Measurements from ENCODE around the gene ANP32A. TPM values are rescaled to one million over a fixed set of nuclear protein-coding genes. Genes with fewer than 3 reads are reported as not detected.
A peak's percentile ranks its signal among the peaks of the same experiment; 100 is the strongest.
"Not testable (repeated sequence)": the region's sequence is repeated elsewhere in the genome, so short reads cannot be mapped to it uniquely, and the experiment has no call there.

ANP32A gene
- 46.2 TPM for total RNA-seq (ENCODE audit: insufficient read depth, low replicate concordance)

DNA sequence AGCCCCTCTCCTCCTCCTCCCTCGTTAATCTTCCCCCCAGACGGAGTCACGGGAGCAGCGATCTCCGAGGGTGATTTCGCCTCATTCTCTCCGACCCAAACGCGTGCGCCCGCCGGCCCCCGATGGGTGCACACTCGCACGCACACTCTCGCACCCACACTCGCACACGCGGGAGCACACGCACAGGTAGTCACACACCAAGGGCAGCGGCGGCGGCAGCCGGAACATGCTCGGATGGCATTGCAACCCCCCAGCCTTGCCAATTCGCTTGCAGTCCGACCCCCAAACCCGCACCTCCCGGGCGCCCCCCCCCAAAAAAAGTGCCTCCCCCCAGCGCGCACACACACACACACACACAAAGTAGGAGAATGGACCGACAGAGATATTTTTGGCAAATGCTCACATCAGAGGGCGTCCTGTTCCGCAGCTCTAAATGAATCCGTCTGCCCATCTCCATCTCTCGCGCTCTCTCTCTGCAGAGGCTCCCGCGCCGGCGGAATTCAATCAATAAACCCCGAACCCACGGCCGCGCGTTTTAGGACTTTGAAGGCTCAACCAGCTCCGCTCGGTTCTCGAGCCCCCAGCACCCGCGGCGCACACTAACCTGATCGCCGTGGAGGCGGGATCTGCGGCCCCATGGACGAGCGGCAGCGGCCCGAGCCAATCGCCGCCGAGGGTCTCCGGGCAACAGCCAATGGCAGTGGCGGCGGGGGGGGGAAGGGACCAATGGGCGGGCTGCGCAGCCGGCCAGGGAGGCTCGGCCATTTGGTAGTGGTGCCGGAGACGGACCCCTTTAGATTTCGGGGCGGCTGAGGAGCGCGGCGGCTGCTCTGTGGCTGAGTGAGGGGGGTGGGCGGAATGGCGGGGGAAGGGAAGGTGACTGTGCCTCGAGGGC lies at the start of gene ANP32A:
Gene ANP32A (minus strand): TSS at position 601 of the 895 bp plus-strand sequence. CDS start 144 bp downstream, at position 457.
- DNase-seq (ENCODE audit: low spot score), result peak; percentile 97

DNA sequence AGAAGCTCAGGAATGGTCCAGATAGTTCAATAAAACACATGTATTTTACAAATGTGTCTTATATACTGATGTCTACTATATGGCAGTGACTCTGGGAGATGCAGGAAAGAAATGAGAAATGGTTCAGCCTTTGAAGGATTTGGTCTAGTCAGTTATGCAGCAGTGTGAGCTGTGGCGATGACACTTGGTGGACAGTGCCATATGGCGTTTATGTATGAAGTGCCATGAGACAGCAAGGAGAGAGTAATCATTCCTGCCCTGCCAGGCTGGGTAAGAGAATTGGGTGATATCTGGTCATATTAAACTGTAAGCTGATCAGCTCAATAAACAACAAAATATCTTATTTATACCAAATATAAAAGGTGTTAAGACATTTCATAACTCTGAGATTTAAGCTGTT lies 47.6 kb upstream of the ANP32A start:
- DNase-seq (ENCODE audit: low spot score), result no peak

DNA sequence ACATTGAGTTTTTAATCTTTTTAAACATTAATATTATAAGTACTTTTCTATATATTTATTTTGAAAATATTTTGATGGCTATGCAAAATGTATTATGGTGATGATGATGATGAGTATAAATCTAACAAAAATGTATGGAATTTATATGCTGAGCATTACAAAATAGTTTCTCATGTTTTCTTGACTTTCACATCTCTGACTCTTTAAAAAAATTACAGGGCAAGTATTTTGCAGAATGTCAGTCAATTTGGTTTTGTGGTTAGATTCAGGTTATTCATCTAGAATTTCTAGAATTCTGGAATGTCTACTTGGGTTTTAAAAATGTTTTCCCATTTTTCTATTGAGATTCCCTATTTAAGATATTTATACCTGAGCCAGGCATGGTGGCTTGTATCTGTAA lies 41.7 kb upstream of the ANP32A start:
- no peak for DNase-seq (ENCODE audit: low spot score)

DNA sequence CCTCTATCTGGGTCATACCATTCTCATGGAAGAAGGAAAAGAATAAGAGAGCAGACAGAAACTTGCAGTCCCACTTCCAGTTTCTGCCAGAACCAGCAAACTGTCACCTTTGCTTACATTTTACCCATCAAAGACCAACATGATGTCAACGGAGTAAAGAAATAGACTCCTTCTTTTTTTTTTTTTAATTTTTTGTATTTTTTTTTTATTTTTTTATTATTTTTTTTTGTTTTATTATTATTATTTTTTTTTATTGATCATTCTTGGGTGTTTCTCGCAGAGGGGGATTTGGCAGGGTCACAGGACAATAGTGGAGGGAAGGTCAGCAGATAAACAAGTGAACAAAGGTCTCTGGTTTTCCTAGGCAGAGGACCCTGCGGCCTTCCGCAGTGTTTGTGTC lies 38.0 kb upstream of the ANP32A start:
- DNase-seq (ENCODE audit: low spot score), result not testable (repeated sequence)

- not testable (repeated sequence) for DNase-seq (ENCODE audit: low spot score)
Observed at GRCh38 chr15:68857443-68857842, 36.7 kb upstream of the ANP32A start.

DNA sequence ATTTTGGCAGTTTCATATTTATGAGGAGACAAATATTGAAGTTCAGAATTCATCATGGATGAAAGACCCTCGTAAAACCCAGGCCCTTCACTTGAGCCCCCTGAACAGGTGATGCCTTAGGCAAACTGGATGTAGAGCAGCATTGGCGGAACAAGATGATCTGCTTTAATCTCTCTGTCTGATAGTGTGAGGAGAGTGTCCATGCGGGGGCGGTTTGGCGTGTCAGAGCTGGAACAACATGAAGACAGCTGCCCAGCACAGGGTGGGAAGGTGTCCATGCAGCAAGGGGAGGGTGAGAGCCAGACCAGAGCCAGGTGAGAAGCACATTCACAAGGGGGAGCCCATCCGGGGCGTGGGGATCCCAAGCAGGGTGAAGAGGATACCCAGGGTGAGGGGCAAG lies 31.8 kb upstream of the ANP32A start:
- no peak for DNase-seq (ENCODE audit: low spot score)

DNA sequence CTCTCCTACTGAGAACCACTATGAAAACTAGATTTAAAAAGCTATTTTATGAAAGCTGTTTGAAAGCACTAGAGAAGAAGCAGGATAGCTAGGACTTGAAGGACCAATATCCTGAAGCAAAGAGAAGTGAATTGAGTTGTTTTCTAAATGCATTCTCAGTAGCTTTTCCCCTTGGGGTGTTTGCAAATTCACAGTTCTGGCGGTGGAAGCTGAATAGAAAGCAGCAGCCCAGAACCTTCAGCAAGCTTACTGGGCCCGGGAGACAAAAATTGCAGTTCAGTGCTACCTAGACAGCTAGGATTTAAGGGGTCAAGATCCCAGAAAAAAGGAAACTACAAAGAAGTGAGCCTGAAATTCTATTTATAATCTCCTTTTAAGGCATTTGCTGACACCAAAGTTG lies 31.3 kb upstream of the ANP32A start:
- DNase-seq (ENCODE audit: low spot score), result no peak

DNA sequence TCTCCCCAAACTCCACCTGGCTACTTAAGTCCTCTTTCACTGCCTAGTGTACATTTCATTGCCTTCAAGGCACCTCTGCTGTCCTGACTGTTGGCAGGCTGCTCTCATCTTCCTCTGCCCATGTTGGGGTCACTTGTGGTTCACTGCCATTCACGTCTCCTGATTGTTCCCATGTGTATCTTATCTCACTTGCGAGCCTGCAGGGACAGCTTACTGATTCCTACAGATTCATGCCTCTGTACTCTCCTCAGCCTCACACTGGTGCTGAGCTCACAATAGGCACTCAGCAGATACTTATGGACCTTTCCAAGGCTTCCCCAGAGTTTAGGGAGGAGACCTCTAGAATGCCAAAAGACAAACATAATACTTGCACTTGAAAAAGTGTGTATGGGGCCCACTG lies 28.8 kb upstream of the ANP32A start:
- DNase-seq (ENCODE audit: low spot score), result no peak

DNA sequence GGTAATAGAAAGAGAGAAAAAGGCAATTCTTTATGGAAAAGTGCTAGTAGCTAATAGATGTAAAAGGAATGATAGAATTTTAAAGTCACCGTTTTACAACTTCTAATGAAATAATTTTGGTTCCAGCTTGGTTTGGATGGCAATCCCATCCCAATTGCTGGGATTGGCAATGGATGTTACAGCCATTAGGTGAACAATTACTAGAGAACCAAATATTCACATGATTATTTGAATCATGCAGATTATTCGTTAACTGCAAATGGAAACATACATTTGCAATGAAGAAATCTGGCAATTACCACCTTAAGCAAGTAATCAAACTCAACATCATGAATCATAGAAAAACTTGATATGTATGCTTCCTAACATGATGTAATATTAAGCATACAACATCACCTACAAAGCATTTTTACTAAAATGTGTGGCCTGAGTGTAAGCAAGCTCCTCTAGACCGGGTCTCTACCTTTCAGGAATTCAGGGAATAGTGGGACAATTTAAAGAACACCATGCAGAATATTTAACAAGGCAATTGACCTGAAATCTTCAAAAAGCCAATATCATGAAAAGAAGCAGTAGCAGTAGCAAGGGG lies 26.2 kb upstream of the ANP32A start:
- no peak for DNase-seq (ENCODE audit: low spot score)

DNA sequence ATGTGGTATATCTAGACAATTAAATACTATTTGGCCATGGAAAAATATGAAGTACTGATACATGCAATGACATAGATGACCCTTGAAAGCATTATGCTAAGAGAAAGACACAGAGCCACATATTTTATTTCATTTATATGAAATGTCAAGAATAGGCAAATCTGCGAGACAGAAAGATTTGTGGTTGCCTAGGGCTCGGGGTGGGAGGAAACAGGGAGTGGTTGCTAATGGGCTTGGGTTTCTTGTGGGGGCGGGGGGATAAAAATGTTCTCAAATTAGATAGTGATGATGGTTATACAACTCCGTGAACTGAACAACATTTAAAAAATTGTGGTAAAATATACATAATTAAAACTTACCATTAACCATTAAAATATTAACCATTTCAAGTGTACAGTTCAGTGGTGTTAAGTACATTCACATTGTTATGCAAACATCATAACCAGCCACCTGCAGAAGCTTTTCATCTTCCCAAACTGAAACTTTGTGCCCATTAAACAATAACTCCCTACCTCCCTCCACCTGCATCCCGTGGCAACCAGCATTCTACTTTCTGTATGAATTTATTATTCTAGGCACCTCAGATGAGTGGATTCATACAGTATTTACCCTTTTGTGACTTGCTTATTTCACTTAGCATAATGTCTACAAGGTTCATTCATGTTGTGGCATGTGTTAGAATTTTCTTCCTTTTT lies 24.3 kb upstream of the ANP32A start:
- DNase-seq (ENCODE audit: low spot score), result no peak

- peak; percentile 74 for DNase-seq (ENCODE audit: low spot score)
Observed at GRCh38 chr15:68843425-68844311, 23.0 kb upstream of the ANP32A start.

GRCh38 chr15:68842958-68843357 lies 22.3 kb upstream of the ANP32A start:
- no peak for DNase-seq (ENCODE audit: low spot score)

DNA sequence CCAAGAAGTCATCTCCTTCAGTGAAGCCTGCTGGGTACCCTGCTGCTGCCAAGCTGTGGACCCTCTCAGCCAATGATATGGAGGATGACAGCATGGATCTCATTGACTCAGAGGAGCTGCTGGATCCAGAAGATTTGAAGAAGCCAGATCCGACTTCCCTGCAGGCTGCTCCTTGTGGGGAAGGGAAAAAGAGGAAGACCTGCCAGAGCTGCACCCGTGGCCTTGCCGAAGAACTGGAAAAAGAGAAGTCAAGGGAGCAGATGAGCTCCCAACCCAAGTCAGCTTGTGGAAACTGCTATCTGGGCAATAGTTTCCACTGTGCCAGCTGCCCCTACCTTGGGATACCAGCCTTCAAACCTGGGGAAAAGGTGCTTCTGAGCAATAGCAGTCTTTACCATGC lies 13.7 kb upstream of the ANP32A start:
- DNase-seq (ENCODE audit: low spot score), result no peak

DNA sequence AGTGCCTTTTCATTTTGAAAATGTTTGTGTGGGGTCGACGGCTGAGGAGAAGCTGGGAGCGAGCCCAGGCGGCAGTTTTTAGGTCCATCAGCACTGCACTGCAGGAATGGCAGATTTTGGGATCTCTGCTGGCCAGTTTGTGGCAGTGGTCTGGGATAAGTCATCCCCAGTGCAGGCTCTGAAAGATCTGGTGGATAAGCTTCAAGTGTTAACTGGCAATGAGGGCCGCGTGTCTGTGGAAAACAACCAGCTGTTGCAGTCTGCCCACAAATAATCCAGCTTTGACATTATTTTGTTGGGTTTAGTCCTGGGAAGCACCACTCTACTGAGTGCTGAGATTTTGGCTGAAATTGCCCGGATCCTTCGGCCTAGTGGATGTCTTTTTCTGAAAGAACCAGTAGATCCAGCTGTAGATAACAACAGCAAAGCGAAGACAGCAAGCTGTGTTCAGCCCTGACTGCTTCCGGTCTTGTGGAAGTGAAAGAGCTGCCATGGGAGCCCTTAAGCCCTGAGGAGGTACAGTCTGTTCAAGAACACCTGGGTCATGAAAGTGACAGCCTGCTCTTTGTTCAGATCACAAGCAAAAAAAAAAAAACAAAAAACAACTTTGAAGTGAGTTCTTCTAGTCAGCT lies 13.1 kb upstream of the ANP32A start:
- peak; percentile 58 for DNase-seq (ENCODE audit: low spot score)

DNA sequence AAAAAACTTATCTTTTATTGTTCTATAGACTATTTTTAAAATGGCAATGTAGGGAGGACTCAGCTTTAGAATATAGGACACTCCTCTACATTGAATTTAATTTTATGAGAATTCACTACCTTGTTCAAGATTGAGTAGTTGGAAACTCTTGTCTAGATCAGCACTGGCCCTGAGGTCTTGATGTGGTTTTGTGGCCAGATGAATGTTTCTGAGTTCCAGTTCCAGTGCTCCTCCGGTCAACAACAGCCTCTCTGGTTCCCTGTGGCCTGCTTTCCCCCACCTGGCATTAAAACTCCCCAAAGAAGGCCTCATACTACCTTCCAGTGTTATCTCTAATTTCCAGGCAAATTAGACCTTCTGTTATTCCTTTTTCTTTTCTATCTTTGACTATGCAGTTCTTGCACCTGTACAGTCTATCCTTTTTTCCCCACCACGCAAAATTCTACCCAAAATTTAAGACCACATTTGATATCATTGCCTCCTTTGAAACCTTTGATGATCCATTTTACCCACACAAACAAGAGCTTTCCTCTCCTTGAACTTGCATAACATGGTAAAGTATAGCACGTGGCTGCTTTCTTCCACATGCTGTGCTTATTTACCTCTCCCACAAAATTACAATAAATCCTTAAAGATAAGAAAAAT lies 9.6 kb upstream of the ANP32A start:
- no peak for DNase-seq (ENCODE audit: low spot score)

GRCh38 chr15:68829068-68829467 lies 8.4 kb upstream of the ANP32A start:
- DNase-seq (ENCODE audit: low spot score), result peak; percentile 25

DNA sequence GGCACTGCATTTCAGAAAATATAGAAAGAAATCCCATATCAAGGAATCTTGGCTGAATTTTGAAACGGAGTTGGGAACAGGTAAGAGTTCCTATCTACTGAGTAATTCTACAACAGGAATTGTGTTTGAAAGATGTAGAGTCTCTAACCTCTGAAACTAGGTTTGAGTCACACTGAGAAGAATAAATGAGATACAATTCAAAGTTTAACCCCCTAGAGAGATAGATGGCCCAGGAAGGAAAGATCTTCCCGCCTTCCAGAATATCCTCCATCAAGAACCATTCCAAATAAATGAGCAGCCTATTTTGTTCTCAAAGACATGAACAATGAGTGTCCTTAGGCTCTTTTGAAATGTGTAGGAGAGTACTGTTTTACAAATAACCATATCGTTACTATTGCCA lies 2.9 kb upstream of the ANP32A start:
- DNase-seq (ENCODE audit: low spot score), result no peak

DNA sequence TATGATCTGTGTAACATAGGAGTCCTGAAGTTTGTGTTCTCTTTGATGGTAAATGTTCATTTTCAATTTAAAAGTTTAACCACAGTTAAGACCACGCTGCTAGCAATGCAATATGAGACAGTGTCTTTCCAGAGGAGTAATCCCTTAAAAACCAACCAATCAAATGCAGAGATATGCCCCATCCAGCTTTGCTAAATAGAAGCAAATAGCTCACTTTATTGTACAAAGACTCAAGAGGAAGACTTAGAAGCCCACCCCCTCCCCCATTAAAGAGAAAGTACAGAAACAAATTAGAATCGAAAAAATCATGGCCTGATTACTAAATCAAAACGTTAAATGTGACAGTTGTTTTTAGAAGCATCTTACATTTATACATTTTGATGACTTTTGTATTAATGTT lies 2.1 kb upstream of the ANP32A start:
- DNase-seq (ENCODE audit: low spot score), result no peak

GRCh38 chr15:68821841-68822381 lies 1.2 kb upstream of the ANP32A start:
- peak; percentile 23 for DNase-seq (ENCODE audit: low spot score)

DNA sequence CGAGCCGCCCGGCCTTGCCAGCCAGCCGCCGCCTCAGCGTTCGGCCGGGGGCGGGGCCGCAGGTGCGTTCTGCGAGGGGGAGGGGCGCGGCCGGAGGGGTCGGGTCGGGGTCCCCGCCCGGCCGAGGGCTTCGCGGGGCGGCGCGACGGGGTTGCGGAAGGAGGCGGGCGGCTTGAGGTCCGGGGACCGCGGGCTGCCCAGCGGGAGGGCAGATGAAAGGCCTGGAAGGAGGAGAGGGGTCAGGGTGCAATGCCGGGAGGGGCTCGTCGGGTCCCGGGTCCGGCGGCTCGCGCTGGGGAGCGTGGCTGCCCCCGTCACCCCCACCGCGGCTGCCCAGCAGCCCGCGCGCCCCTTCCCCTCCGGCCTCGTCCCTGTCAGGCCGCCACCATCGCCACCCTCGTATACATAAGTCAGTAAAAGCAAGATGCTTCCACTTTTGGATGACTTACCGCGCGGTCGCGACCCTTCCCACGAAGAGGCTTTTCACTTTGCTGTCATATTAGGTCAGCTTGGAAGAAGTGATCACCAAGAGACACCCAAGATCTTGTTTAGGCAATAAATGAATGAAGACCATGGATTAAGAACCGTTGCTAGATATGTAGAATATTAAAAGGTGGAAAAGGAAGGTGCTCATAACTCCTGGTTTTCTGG lies 620 bp upstream of the ANP32A start:
- DNase-seq (ENCODE audit: low spot score), result no peak

All from umbilical cord (tissue), 2 donors.